Stimulated activated CD8-positive, alpha-beta memory T cell treated with anti-CD3 and anti-CD28 coated beads, Interleukin-15, amount 100 ng/mL, for 1 hour (primary cell): ENCODE measurements around the gene CMTR2.
"Not testable (repeated sequence)": the region's sequence is repeated elsewhere in the genome, so short reads cannot be mapped to it uniquely, and the experiment has no call there.

Experiments
- DNase-seq: peaks from one replicate; pipeline ENCODE4 v3.0.0-alpha.2; 2020; ENCODE audit warnings: low read depth

Gene CMTR2, protein sequence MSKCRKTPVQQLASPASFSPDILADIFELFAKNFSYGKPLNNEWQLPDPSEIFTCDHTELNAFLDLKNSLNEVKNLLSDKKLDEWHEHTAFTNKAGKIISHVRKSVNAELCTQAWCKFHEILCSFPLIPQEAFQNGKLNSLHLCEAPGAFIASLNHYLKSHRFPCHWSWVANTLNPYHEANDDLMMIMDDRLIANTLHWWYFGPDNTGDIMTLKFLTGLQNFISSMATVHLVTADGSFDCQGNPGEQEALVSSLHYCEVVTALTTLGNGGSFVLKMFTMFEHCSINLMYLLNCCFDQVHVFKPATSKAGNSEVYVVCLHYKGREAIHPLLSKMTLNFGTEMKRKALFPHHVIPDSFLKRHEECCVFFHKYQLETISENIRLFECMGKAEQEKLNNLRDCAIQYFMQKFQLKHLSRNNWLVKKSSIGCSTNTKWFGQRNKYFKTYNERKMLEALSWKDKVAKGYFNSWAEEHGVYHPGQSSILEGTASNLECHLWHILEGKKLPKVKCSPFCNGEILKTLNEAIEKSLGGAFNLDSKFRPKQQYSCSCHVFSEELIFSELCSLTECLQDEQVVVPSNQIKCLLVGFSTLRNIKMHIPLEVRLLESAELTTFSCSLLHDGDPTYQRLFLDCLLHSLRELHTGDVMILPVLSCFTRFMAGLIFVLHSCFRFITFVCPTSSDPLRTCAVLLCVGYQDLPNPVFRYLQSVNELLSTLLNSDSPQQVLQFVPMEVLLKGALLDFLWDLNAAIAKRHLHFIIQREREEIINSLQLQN

DNA sequence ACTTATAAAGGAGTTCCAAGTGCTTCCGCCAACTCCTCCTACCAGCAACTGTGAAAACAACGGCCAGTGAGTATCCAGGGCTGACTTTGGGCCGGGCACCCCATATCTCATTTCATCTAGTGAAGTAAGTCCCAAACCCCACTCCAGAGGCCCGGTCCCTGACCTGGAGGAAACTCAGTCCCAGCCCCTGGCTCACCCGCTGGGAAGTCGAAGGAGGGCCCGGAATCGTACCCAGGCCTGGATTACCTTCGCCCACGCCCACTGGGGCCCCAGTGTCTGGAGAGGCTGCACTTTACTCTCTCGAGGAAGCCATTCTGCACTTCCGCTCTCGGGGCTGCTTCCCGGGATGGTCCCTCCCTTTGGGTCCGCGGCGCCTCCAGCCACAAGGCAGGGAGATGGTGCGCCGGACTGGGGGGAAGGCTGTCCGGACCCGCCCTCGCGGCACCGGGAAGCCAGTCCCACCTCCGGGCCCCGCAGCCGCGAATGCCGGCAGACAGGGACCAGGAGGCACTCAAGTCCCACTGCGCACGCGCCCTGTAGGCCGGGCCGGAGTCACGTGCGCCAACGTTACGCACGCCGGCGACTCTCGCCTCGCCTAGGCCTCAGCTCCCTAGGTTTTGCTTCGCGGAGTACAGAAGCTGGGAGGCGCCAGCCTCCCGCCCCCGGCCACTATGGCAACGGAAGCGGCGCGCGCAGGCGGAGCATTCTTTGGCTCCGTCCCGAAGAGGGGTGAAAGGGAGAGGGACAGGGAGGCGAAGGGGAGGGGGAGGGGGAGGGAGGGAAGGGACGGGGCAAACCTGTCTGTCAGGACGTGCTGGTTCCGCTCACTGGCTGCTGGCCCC lies at the start of gene CMTR2:
Gene CMTR2, minus strand, starts transcription at position 513 of the 842 bp plus-strand sequence. CDS start 3,482 bp downstream, outside the sequence.
- peak; percentile 67 for DNase-seq

DNA sequence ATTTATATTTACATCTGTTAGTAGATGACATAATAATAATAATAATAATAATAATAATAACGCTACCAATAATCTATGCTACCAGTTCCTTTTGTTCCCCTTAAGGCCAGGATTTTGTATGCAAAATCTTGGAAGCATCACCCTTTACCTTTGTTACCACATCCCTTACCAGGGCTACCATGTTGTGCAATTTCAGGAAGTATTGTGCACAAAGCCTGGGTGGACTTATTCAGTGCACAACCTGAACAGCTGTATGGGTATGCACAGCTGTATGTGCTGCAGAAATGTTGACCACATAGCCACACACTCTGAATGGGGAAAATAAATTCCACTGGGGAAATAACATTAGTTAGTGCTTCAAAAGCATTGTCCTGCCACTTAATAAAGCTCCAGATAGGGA lies 49.4 kb upstream of the CMTR2 start:
- no peak for DNase-seq

DNA sequence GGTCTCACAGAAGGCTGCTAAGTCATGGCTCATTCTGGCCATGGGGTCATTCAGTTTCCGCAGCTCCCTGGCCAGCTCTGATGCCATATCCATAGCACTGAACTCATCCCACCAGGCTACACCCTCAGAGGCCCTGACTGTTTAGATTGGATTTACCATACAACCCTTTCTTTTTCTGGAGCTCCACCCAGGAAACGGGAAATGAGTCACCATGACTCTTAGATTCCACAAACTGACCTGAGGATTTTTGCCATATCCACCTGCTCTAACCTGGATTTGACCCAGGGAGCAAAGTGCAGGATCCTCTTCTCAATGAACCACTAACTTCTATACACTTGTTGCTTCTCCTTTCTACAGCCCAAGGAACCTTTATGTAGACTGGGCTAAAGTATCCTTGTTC lies 49.0 kb upstream of the CMTR2 start:
- DNase-seq, result no peak

DNA sequence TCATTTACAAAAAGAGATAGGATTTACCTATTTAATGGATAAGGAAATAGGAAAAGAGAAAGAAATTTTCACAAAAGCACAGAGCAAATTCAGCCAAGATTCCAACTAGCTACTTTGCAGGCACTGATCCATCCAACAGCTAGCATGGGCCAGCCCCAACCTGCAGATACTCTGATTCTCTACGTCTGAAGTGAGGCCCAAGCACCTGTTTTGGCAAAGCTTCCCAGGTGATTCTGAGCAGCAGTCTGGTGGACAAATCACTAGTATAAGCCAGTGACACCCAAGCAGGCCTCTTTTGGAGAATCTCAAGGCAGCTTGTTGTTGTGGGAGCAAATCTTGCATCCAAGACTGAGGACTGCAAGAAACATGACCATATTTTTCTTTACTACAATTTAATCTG lies 48.4 kb upstream of the CMTR2 start:
- DNase-seq, result no peak

DNA sequence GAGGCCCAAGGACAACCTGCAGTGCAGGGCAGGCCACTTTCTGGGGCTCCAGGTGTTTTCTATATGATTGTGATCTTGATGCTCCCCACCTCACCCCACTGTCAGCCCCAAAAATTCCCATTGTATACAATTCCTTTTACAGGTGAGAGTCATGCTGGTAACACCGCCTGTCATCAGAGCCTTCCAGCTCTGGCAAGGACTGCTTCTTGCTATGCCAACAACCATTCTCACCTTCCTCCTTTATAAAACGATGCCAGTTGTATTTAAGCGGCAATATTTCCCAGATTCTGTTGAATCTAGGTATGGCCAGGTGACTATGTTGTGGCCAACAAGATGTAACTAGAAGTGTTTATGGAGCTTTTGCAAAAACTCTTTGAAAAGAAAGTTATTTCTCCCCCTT lies 38.9 kb upstream of the CMTR2 start:
- DNase-seq, result no peak

DNA sequence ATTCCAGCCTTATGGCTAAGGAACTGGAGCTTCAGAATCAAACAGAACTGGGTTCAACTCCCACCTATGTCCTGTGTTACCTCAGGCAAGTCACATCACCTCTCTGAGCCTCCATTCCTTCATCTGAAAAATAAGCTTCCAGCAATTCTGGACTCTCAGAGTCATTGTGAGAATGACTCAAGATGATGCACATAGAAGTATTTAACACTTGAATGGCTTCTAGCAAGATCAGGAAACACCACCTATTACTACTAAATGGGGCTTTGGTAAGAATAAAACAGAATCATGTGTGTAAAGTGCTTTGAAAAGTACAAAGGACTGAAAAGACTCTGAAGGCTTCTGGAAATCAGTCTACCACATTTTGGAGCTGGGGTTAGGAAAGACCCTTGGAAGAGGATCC lies 38.5 kb upstream of the CMTR2 start:
- DNase-seq, result no peak

DNA sequence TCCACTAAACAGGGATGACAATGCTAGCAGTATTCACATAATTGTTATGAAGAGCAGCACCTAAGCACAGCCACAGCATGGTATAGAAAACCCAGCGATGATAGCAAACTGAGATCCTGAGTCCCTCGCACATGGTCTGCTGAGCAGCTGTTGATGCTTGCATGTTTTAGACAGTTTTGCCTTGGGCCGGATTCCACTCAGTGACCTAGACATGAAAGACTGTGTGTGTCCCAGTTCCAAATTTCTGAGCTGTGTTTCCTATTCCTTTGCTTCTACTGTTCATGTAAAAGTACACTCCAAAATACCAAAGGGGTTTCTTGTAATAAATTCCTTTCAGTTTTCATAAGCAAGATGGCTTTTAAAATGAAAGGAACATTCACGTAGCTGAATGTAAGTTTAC lies 30.8 kb upstream of the CMTR2 start:
- no peak for DNase-seq

DNA sequence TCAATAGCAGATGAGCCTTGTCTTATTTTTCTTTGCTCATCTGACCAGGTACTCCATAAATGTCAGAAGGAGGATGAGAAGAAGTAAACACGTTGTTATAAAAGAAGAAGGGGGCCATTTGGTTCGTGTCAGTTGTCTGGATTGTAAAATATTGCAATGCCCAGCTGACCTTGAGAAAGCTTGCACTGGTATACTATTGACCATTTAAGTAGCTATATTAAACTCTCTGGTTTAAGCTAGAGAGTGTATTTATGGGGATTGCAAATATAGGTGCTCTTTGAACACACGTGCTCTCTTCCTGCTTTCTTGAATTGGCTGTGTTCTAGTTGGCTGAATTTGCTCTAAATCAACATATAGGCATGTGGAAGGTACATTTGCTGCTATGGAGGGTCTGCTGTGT lies 26.1 kb upstream of the CMTR2 start:
- DNase-seq, result no peak

DNA sequence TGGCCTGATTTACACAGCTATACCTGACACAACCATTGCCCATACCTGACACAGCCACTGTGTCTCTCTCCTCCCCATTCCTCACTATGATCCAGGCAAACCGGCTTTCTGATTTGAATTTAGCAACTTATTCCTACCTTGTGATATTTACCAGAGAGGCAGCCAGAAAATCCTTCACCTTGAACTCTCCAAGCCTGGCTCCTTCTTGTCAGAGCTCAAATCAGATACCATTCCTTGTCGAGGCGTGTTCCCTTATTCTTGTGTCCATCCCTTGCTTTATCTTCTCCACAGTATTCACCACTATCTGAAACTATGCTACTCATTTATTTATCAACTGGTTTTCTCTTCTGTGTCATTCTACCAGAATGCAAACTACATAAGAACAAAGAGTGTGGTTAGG lies 24.4 kb upstream of the CMTR2 start:
- DNase-seq, result not testable (repeated sequence)

DNA sequence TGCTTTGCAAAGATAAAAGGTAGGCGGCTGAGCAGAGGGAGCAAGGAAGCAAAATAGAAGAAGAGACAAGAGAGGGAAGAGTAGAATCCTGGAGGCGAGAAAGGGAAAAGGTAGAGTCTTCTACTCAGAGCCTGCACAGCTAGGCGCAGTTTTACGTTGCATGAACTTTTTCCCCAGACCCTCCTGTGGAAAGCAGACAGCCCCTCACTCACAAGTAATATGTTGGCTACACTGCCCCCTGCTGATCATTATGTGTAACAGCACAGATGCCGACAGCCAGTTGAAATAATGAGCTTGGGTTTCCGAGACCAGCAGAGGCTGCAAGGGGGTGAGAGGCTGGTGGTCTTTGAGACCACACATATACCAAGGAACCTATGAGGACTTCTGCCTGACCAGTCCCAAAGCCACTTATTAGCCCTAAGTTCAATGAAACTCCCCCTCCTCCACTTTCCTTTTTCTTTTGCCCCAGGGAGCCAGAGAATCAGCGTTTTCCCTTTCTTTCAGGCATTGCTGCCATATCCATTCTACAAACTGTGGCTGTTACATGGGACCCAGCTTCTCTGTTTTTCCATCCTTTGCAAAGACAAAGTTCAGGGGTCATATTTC lies 22.5 kb upstream of the CMTR2 start:
- DNase-seq, result no peak

DNA sequence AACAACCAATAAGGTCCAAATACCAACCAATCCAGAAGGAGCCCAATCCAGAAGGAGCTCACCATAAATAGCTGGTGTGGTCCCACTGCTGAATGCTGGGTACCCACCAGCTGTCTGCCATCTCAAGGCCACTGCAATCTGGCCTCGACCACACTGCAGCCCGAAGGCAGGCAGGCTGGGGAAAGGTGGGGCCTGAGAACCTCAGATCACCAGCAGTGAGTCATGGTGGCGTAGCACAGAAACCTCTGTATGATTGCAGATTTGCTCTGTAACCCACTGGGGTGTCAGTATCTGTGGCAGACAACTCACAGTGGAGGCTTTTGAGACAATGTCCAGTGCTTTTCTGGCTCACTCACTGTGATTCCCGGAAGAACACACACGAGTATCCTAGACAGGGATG lies 14.7 kb upstream of the CMTR2 start:
- no peak for DNase-seq

DNA sequence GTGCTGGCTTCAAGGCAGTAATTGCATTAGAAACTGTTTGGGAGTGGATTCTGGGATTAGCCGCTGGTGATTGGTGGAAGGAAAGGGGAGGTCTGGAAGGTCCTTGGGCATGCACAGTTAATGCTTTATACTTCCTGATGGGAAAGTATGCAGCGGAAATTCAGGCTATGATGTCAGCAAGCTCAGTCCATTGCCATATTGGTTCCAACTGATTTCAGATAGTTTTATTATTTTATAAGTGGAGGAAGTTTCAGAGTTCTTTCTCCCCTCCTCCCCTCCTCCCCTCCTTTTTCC lies 8.1 kb upstream of the CMTR2 start:
- no peak for DNase-seq

DNA sequence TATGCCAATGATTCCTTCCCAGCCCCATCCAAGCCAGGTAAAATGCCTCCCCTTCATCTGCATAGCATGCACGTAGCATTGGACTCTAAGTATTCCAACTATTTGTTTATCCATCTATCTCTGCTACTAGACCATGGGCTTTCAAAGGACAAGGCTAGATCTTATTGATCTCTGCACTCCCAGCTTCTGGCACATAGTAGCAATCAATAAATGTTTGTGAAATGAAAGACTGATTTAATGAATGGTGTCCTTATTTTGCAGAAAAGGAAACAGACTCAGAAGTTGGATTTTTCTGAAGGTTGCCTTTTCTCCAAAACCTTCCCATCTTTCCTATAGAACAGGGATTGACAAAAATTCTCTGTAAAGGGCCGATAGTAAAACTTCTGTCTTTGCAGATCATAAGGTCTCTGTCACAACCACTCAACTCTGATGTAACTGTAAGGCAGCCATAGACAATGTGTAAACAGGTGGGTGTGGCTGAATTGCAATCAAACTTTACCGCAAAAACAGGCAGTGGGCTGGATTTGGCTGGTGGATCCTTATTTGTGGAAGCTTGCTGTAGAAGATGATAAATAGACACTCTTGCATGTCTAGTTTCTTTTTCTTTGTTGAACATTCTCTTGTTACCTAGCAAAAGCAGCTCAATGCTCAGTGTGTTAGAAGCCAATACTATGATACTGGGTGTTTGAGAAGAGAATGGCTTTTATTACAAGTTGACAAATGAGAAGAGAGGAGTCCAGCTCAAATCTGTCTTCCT lies 7.6 kb upstream of the CMTR2 start:
- DNase-seq, result no peak

DNA sequence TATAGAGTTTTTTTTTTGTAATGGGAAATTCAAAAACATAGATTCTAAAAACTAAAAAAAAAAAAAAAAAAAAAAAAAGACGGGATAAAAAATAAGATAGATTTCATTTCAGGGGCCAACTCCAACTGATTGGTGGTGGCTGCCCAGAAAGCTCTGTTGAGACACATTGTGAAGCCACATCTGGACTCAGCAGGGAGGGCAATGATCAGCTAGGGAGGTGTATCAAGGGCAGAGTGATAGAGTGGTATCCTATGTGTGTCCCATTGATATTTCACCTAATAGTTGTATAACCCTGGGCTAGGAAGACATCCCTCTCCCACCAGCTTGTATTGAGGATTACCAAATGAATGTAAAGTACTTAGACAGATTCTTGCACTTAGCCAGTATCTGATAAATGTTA lies 6.7 kb upstream of the CMTR2 start:
- no peak for DNase-seq

DNA sequence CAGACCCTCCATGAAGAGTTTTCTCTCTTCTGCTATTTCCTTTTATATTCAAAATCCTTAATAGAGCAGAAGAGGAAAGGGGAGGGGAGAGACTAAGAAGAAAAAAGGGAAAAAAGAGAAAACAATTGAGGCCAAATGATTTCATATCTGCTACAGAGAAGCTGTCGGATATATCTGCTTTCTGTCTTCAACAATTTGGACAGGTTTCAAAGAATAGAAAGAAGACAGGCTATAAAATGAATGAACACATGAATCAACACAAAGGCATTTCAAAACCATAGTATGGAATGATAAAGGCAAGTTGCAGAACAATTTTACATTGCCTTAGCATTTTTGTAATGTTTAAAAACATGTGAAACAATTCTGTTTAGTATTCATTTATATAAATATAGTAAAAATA lies 4.7 kb upstream of the CMTR2 start:
- DNase-seq, result no peak

DNA sequence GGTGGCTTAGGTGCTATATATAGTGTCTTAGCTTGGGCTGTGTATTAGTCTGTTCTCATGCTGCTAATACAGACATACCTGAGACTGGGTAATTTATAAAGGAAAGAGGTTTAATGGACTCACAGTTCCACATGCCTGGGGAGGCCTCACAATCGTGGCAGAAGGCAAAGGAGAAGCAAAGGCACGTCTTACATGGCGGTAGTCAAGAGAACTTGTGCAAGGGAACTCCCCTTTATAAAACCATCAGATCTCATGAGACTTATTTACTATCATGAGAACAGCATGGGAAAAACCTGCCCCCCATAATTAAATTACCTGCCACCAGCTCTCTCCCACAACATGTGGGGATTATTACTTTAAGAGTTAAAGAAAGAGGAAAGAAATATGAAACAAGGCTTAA lies 2.9 kb upstream of the CMTR2 start:
- not testable (repeated sequence) for DNase-seq

DNA sequence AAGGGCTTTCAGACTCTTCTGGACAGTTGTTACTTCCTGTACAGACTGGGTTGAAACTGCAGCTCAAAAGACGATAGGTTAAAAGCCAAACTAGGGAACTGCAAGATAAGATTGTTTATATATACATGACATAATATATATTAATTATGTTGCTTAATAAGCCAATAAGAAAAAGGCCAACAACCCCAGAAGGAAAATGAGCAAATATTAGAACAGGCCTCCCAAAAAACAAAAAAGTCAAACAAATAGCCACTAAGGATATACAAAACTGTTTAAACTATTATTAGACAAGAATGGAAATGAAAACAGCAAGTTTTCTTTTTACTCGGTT lies 495 bp upstream of the CMTR2 start:
- no peak for DNase-seq

DNA sequence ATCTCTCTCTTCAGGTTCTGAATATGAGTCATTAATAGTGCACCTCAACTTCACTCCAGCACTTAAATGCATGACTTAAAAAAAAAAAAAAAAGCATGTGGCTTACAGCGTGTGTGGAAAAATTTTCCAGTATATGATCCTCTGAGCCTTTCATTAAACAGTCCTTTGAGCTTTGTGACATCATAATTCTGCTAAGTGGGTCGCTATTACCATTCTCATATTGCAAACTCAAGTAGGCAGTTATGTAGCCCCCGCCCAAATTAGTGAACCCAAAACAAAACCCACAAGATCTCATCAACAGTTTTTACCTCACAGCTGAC lies 672 bp downstream of the CMTR2 start:
- DNase-seq, result no peak

DNA sequence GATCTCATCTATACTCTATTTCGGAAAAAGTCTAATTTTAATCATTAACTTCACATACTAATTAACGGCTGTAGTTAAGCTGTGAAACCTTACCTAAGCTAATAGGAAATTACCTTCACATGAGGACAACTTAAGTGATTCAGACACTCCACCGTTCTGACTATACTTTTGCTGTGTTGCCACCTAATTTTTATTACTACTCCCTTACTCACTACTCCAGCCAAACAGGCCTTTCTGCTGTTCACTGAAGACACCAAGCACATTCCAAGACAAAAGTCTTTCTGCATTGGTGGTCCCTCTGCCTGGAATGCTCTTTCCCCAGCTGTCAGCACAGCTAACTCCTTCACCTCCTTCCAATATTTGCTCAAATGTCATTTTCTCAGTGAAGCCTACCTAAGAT lies 1.3 kb downstream of the CMTR2 start:
- no peak for DNase-seq

DNA sequence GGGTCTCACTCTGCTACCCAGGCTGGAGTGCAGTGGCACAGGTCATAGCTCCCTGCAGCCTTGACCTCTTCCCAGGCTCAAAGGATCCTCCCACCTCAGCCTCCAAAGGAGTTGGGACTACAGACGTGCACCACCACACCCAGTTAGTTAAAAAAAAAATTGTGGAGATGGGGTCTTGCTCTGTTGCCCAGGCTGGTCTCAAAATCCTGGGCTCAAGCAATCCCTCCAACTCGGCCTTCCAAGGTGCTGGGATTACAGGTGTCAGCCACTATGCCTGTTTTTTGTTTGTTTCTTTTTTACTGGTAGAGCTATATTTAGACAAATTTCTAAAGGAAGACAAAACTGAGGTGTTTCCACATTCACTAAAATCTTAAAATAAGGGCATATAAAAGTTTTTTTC lies 1.7 kb downstream of the CMTR2 start:
- no peak for DNase-seq

DNA sequence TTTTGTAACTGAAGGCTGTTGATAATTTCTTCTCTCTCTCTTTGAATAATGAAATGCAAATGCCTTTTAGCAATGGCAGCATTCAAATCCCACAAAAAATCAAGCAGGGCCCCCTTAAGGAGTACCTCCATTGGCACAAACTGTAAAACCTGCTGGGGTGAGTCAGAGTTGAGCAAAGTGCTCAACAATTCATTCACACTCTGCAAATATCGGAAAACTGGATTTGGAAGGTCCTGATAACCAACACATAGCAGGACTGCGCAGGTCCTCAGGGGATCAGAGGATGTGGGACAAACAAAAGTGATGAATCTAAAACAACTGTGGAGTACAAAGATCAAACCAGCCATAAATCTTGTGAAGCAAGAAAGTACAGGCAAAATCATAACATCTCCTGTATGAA lies 5.6 kb downstream of the CMTR2 start:
- DNase-seq, result no peak

DNA sequence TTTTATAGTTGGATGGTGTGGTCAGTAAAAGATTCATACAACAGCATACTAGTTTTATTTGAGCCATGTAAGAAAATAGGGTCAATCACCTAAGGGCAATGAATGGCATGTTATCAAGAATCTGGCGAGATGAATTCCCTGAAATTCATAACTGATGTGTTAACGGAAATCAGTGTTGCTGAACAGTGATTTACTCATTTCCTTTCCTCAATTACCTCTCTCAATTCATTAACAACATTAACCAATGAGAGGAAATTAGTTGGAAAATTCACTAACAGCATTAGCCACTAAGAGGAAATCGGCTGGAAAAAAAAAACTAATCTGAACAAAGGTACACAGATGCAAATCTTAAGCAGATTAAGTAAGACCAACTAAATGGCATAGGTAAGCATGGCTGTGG lies 6.3 kb downstream of the CMTR2 start:
- no peak for DNase-seq
